Trophoblast cell (in vitro differentiated cells and primary cell): ENCODE data around the gene PACS1.
A peak's percentile ranks its signal among the peaks of the same experiment; 100 is the strongest.

ENCODE experiments used
- DNase-seq, 2 donors: peaks; one replicate each; pipeline ENCODE4 v3.0.0-alpha.2; 2016
- H2AFZ ChIP-seq: 2 replicates; pipeline ENCODE4 v1.6.1; 2013; ENCODE audit warnings: low read length, moderate library complexity, mild to moderate bottlenecking; ENCODE audit not compliant: insufficient read depth, poor library complexity
- H2AK5ac ChIP-seq: 2 replicates; pipeline ENCODE4 v1.6.1; 2013; ENCODE audit warnings: mild to moderate bottlenecking, low read length
- H2BK120ac ChIP-seq: 2 replicates; pipeline ENCODE4 v1.6.1; 2013; ENCODE audit warnings: low read length, mild to moderate bottlenecking, moderate library complexity; ENCODE audit not compliant: insufficient read depth, poor library complexity
- H2BK12ac ChIP-seq: 2 replicates; pipeline ENCODE4 v1.6.1; 2013; ENCODE audit warnings: mild to moderate bottlenecking, low read length, moderate library complexity
- H2BK5ac ChIP-seq: 2 replicates; pipeline ENCODE4 v1.6.1; 2013; ENCODE audit warnings: low read length, low read depth, moderate library complexity, mild to moderate bottlenecking; ENCODE audit not compliant: poor library complexity
- H3K14ac ChIP-seq: 2 replicates; pipeline ENCODE4 v1.6.1; 2013; ENCODE audit warnings: mild to moderate bottlenecking, low read length
- H3K18ac ChIP-seq: 2 replicates; pipeline ENCODE4 v1.6.1; 2013; ENCODE audit warnings: mild to moderate bottlenecking, low read length
- H3K23ac ChIP-seq: 2 replicates; pipeline ENCODE4 v1.6.1; 2013; ENCODE audit warnings: low read length
- H3K27ac ChIP-seq: 2 replicates; pipeline ENCODE4 v1.5.1; 2013; ENCODE audit warnings: low read depth, mild to moderate bottlenecking, inconsistent platforms, low read length, moderate library complexity
- H3K27me3 ChIP-seq: 2 replicates; pipeline ENCODE4 v1.6.1; 2013; ENCODE audit warnings: inconsistent platforms, mild to moderate bottlenecking, low read length, moderate library complexity; ENCODE audit not compliant: insufficient read depth
- H3K36me3 ChIP-seq, 2 experiments: 1 replicate in 1 of 2; 2 replicates in 1 of 2; pipeline ENCODE4 v1.6.1; 2013; ENCODE audit warnings: low read length in 2 of 2, mild to moderate bottlenecking in 2 of 2, moderate library complexity in 1 of 2; ENCODE audit not compliant: insufficient read depth in 2 of 2, control insufficient read depth in 1 of 2
- H3K4ac ChIP-seq: 2 replicates; pipeline ENCODE4 v1.6.1; 2013; ENCODE audit warnings: low read depth, mild to moderate bottlenecking, low read length, moderate library complexity
- H3K4me1 ChIP-seq, 2 experiments: 1 replicate in 1 of 2; 2 replicates in 1 of 2; pipeline ENCODE4 v1.6.1; 2013; ENCODE audit warnings: low read length in 2 of 2, mild to moderate bottlenecking in 2 of 2, moderate library complexity in 1 of 2; ENCODE audit not compliant: insufficient read depth in 2 of 2, control insufficient read depth in 1 of 2
- H3K4me2 ChIP-seq: 2 replicates; pipeline ENCODE4 v1.6.1; 2013; ENCODE audit warnings: inconsistent platforms, mild to moderate bottlenecking, low read length, moderate library complexity
- H3K4me3 ChIP-seq: 2 replicates; pipeline ENCODE4 v1.5.1; 2013; ENCODE audit warnings: mild to moderate bottlenecking, low read depth, low read length, inconsistent platforms
- H3K79me1 ChIP-seq: one replicate; pipeline ENCODE4 v1.6.1; 2013; ENCODE audit warnings: low read length
- H3K79me2 ChIP-seq: 2 replicates; pipeline ENCODE4 v1.6.1; 2013; ENCODE audit warnings: low read length, mild to moderate bottlenecking; ENCODE audit not compliant: control insufficient read depth, insufficient read depth, poor library complexity
- H3K9ac ChIP-seq: 2 replicates; pipeline ENCODE4 v1.6.1; 2013; ENCODE audit warnings: mild to moderate bottlenecking, low read length
- H3K9me3 ChIP-seq: 2 replicates; pipeline ENCODE4 v1.6.1; 2013; ENCODE audit warnings: low read depth, mild to moderate bottlenecking, control low read depth, inconsistent platforms, low read length; ENCODE audit not compliant: insufficient read depth
- H4K12ac ChIP-seq: 2 replicates; pipeline ENCODE4 v1.6.1; 2013; ENCODE audit warnings: low read depth, mild to moderate bottlenecking, low read length, moderate library complexity
- H4K8ac ChIP-seq: 2 replicates; pipeline ENCODE4 v1.6.1; 2013; ENCODE audit warnings: low read depth, mild to moderate bottlenecking, low read length, moderate library complexity
- H4K91ac ChIP-seq: one replicate; pipeline ENCODE4 v1.6.1; 2013; ENCODE audit warnings: low read depth, mild to moderate bottlenecking, low read length, moderate library complexity
- WGBS: extraction: QIAGEN DNeasy Blood & Tissue Kit; methylation state at CpG from one replicate; pipeline ENCODE4 v1.1.7; 2013; ENCODE audit warnings: missing lambda C conversion rate; ENCODE audit not compliant: insufficient read length, insufficient coverage; ENCODE audit errors: extremely low coverage; 5-methylcytosine and 5-hydroxymethylcytosine counted together

The PACS1 gene

GRCh38 chr11:66160709-66161108, 90.6 kb downstream of the PACS1 start:
- no peak overlapping the region for H3K14ac ChIP-seq
- H2BK5ac ChIP-seq: no peak overlapping the region
- H4K12ac ChIP-seq: no peak overlapping the region
- no peak for DNase-seq
- peaks cover 2% of the 10 kb centered on the region for H3K79me1 ChIP-seq
- H3K4me3 ChIP-seq: no peak overlapping the region
- H3K79me2 ChIP-seq: no peaks in the 10 kb centered on the region
- H2BK12ac ChIP-seq: no peak overlapping the region
- H4K8ac ChIP-seq: no peak overlapping the region
- no peak overlapping the region for H4K91ac ChIP-seq
- no CpG with 5 or more reads among the region's 5 CpGs for WGBS
- H3K23ac ChIP-seq: no peak overlapping the region
- H3K18ac ChIP-seq: no peak overlapping the region
- no peaks in the 10 kb centered on the region for H3K9me3 ChIP-seq
- H3K4ac ChIP-seq: no peak overlapping the region
- no peaks in the 10 kb centered on the region for H3K27me3 ChIP-seq
- no peak overlapping the region for H3K4me2 ChIP-seq
- no peak overlapping the region for H2BK120ac ChIP-seq
- H2AK5ac ChIP-seq: no peak overlapping the region
- H2AFZ ChIP-seq: no peak overlapping the region
- H3K36me3 ChIP-seq: no peaks in the 10 kb centered on the region
- H3K27ac ChIP-seq: no peak overlapping the region
- H3K4me1 ChIP-seq: peaks cover 5 to 8% of the 10 kb centered on the region in 2 experiments
- H3K9ac ChIP-seq: no peak overlapping the region

GRCh38 chr11:66168289-66168688, 98.2 kb downstream of the PACS1 start:
- peak overlapping the region; percentile 29 for H3K18ac ChIP-seq

GRCh38 chr11:66172146-66172545, 102.1 kb downstream of the PACS1 start:
- Histone ChIP-seq H3K23ac (no peak overlapping the region), H2BK12ac (no peak overlapping the region), H2BK5ac (no peak overlapping the region), H3K18ac (no peak overlapping the region), H3K27me3 (no peaks in the 10 kb centered on the region), H3K27ac (no peak overlapping the region), H3K4me2 (no peak overlapping the region), H3K4me1 (peaks cover 2 to 3% of the 10 kb centered on the region in 2 experiments), H2AFZ (no peak overlapping the region), H3K4ac (no peak overlapping the region), H4K8ac (no peak overlapping the region), H4K12ac (no peak overlapping the region), H3K4me3 (no peak overlapping the region), H3K79me2 (no peaks in the 10 kb centered on the region), H2BK120ac (no peak overlapping the region), H2AK5ac (no peak overlapping the region), H3K9me3 (no peaks in the 10 kb centered on the region), H3K14ac (no peak overlapping the region), H3K36me3 (no peaks in the 10 kb centered on the region), H4K91ac (no peak overlapping the region), H3K9ac (no peak overlapping the region), H3K79me1 (no peaks in the 10 kb centered on the region)
- no CpG with 5 or more reads among the region's 8 CpGs for WGBS
- peak; percentile 27 to 50 for DNase-seq

More at GRCh38 chr11:66168289-66168688, 98.2 kb downstream of the PACS1 start:
- Histone ChIP-seq H2BK12ac (no peak overlapping the region), H3K4me2 (no peak overlapping the region), H3K4ac (no peak overlapping the region), H3K14ac (no peak overlapping the region), H3K27ac (no peak overlapping the region), H3K79me1 (no peaks in the 10 kb centered on the region), H2AFZ (no peak overlapping the region), H3K9me3 (no peaks in the 10 kb centered on the region), H4K12ac (no peak overlapping the region), H3K9ac (no peak overlapping the region), H4K8ac (no peak overlapping the region), H3K4me1 (no peaks in the 10 kb centered on the region), H3K79me2 (no peaks in the 10 kb centered on the region), H2BK5ac (no peak overlapping the region), H2BK120ac (no peak overlapping the region), H2AK5ac (no peak overlapping the region), H4K91ac (no peak overlapping the region), H3K23ac (no peak overlapping the region), H3K4me3 (no peak overlapping the region), H3K36me3 (no peaks in the 10 kb centered on the region), H3K27me3 (no peaks in the 10 kb centered on the region)
- WGBS: no CpG with 5 or more reads among the region's 7 CpGs
- no peak for DNase-seq

- H2BK5ac ChIP-seq: no peak overlapping the region
- H3K4me2 ChIP-seq: no peak overlapping the region
- H4K91ac ChIP-seq: no peak overlapping the region
- no peak overlapping the region for H3K27ac ChIP-seq
- no peak overlapping the region for H4K12ac ChIP-seq
- no peak overlapping the region for H2AFZ ChIP-seq
- H3K23ac ChIP-seq: no peak overlapping the region
- H2BK12ac ChIP-seq: no peak overlapping the region
- WGBS: no CpG with 5 or more reads among the region's 7 CpGs
- H3K9ac ChIP-seq: no peak overlapping the region
- no peak overlapping the region for H3K4ac ChIP-seq
- H3K14ac ChIP-seq: no peak overlapping the region
- H3K79me1 ChIP-seq: no peaks in the 10 kb centered on the region
- peak in 1 of 2 donors; percentile 20 for DNase-seq
- H3K4me3 ChIP-seq: no peak overlapping the region
- no peak overlapping the region for H4K8ac ChIP-seq
- peaks cover 2 to 3% of the 10 kb centered on the region in 2 experiments for H3K4me1 ChIP-seq
- no peaks in the 10 kb centered on the region for H3K36me3 ChIP-seq
- H3K27me3 ChIP-seq: no peaks in the 10 kb centered on the region
- H2BK120ac ChIP-seq: no peak overlapping the region
- H3K9me3 ChIP-seq: no peaks in the 10 kb centered on the region
- H2AK5ac ChIP-seq: no peak overlapping the region
- H3K18ac ChIP-seq: no peak overlapping the region
- H3K79me2 ChIP-seq: no peaks in the 10 kb centered on the region
Observed at GRCh38 chr11:66176650-66177049, 106.6 kb downstream of the PACS1 start.
